Esophagus (tissue), 2 donors: ENCODE data around the gene SH3PXD2A. TPM values are rescaled to one million over a fixed set of nuclear protein-coding genes. Genes with fewer than 3 reads are reported as not detected.
"Not testable (repeated sequence)": the region's sequence is repeated elsewhere in the genome, so short reads cannot be mapped to it uniquely, and the experiment has no call there.

ENCODE experiments used
- H3K27ac ChIP-seq, 2 donors: one replicate each; pipeline ENCODE4 v1.5.1; 2013; ENCODE audit warnings: low read depth in 2 of 2, mild to moderate bottlenecking in 2 of 2, inconsistent platforms in 1 of 2, low read length in 1 of 2, moderate library complexity in 1 of 2
- H3K27me3 ChIP-seq, 2 donors: one replicate each; pipeline ENCODE4 v1.6.1; 2013; ENCODE audit warnings: low read length in 2 of 2, control low read depth in 1 of 2, mild to moderate bottlenecking in 1 of 2; ENCODE audit not compliant: insufficient read depth in 2 of 2, control insufficient read depth in 1 of 2
- H3K36me3 ChIP-seq, 2 donors: one replicate each; pipeline ENCODE4 v1.6.1; 2013; ENCODE audit warnings: low read length in 1 of 2; ENCODE audit not compliant: control insufficient read depth in 2 of 2, insufficient read depth in 2 of 2
- H3K4me1 ChIP-seq, 2 donors: one replicate each; pipeline ENCODE4 v1.6.1; 2013; ENCODE audit warnings: low read length in 1 of 2; ENCODE audit not compliant: control insufficient read depth in 2 of 2, insufficient read depth in 2 of 2
- H3K4me3 ChIP-seq, 2 donors: one replicate each; pipeline ENCODE4 v1.5.1; 2013; ENCODE audit warnings: low read length in 2 of 2, mild to moderate bottlenecking in 2 of 2, low read depth in 1 of 2, moderate library complexity in 1 of 2
- H3K9me3 ChIP-seq, 2 donors: one replicate each; pipeline ENCODE4 v1.6.1; 2013; ENCODE audit warnings: mild to moderate bottlenecking in 2 of 2, low read depth in 1 of 2, low read length in 1 of 2, moderate library complexity in 1 of 2; ENCODE audit not compliant: control insufficient read depth in 2 of 2, insufficient read depth in 1 of 2
- WGBS, 2 donors: extraction: QIAGEN DNeasy Blood & Tissue Kit; methylation state at CpG; one replicate each; pipeline ENCODE4 v1.1.7; 2013; 5-methylcytosine and 5-hydroxymethylcytosine counted together
- polyA plus RNA-seq, 2 donors: library from polyadenylated mRNA; stranded (reverse); fragments of 200-250 nt; gene quantifications; one replicate each; pipeline ENCODE4 v1.2.3, GENCODE V29; 2013
- donor health status: healthy with polysubstance abuse.
- donor health status: Bipolar disorder and iron deficiency.

Gene SH3PXD2A
- polyA plus RNA-seq, 2 donors = 14.9 to 34.2 TPM

GRCh38 chr10:103733045-103733419 lies 122.3 kb downstream of the SH3PXD2A start:
- 79 to 88% methylated on average over 6 of the region's 6 CpGs for WGBS, 2 donors
- Histone ChIP-seq H3K4me3 (no peak overlapping the region), H3K27me3 (no peaks in the 10 kb centered on the region), H3K4me1 (peaks cover 15 to 17% of the 10 kb centered on the region in 2 donors), H3K9me3 (no peaks in the 10 kb centered on the region), H3K36me3 (peaks cover 0 to 12% of the 10 kb centered on the region in 2 donors), H3K27ac (peak overlapping the region in 1 of 2 donors; percentile 67)

GRCh38 chr10:103732339-103733044 lies 122.9 kb downstream of the SH3PXD2A start:
- H3K4me3 ChIP-seq = no peak overlapping the region
- no peaks in the 10 kb centered on the region for H3K27me3 ChIP-seq
- H3K27ac ChIP-seq = peak overlapping the region; percentile 56 to 67
- peaks cover 9 to 16% of the 10 kb centered on the region in 2 donors for H3K4me1 ChIP-seq
- no peaks in the 10 kb centered on the region for H3K9me3 ChIP-seq
- H3K36me3 ChIP-seq = peaks cover 0 to 16% of the 10 kb centered on the region in 2 donors
- 76 to 87% methylated on average over 14 of the region's 14 CpGs for WGBS, 2 donors

DNA sequence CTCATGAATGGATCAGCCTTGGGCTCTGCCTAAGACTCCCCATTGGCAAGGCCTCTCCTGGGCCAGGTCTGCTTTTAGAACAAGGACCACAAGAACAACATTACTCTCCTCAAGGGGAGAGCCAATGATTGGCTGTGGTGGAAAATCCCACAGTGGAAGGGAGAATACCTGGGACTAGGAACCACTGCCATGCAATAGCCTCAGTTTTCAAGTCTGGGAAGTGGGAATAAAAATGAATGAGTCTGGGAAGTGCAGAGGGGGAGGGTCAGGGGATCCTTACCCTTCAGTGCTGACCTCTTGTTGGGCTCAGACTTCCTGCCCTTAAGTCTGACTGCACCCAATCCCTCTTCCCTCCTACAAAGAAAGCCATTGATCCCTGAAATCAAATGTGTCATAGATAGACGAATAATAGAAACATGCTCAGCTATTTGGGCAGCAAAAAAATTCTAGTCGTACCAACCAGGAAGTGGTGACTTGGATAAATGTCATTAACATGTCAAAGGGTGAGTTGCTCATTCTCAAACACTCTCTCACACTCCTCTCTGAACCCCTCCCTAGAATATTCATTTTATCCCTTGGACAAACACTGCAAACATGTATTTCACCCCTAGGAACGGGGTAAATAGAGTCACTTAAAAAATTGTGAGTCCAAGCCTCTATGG lies 123.6 kb downstream of the SH3PXD2A start:
- Histone ChIP-seq H3K4me1 (peaks cover 9 to 13% of the 10 kb centered on the region in 2 donors), H3K9me3 (no peaks in the 10 kb centered on the region), H3K27me3 (no peaks in the 10 kb centered on the region), H3K27ac (peak overlapping the region; percentile 75 to 83), H3K4me3 (no peak overlapping the region), H3K36me3 (peaks cover 0 to 17% of the 10 kb centered on the region in 2 donors)
- WGBS, 2 donors = 42% methylated on average over 3 of the region's 3 CpGs

- Histone ChIP-seq H3K27ac (peak overlapping the region; percentile 75 to 83), H3K36me3 (peaks cover 0 to 20% of the 10 kb centered on the region in 2 donors), H3K4me1 (peaks cover 7 to 10% of the 10 kb centered on the region in 2 donors)
- H3K27me3 ChIP-seq, H3K9me3 ChIP-seq, H3K4me3 ChIP-seq: not testable (repeated sequence)
- 76 to 87% methylated on average over 4 of the region's 4 CpGs for WGBS, 2 donors
These were observed 124.3 kb downstream of the SH3PXD2A start for GRCh38 chr10:103731026-103731425.

- Histone ChIP-seq H3K27me3 (no peaks in the 10 kb centered on the region), H3K4me3 (no peak overlapping the region), H3K36me3 (peaks cover 0 to 19% of the 10 kb centered on the region in 2 donors), H3K4me1 (peaks cover 5 to 8% of the 10 kb centered on the region in 2 donors), H3K9me3 (no peaks in the 10 kb centered on the region), H3K27ac (no peak overlapping the region)
- 79 to 85% methylated on average over 5 of the region's 5 CpGs for WGBS, 2 donors
These were observed 125.5 kb downstream of the SH3PXD2A start for GRCh38 chr10:103729851-103730250.

GRCh38 chr10:103727991-103728689 lies 127.2 kb downstream of the SH3PXD2A start:
- no peaks in the 10 kb centered on the region for H3K9me3 ChIP-seq
- peak overlapping the region in 1 of 2 donors; percentile 17 for H3K27ac ChIP-seq
- H3K36me3 ChIP-seq = peaks cover 5 to 27% of the 10 kb centered on the region in 2 donors
- no peaks in the 10 kb centered on the region for H3K27me3 ChIP-seq
- WGBS, 2 donors = 81 to 82% methylated on average over 7 of the region's 7 CpGs
- H3K4me1 ChIP-seq = peaks cover 2 to 8% of the 10 kb centered on the region in 2 donors
- no peak overlapping the region for H3K4me3 ChIP-seq

DNA sequence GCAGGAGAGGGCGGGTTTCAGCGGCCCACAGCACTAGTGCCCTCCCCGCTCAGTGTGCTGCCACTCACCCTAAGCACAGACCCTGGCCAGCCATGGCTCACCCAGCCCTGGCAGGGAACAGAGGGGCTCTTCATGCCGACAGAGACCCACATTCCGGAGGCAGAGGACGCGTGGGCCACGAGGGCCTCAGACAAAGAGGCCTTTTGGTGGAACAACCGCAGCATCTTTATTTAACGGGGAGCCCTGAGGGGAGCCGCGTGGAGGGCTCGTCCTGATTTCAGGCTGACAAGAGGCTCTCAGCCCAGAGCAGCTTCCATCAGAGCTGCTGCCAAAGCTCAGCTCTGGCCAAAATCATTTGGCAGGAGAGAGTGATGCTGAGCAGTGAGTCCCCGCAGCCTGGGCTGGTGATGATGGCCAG lies 127.8 kb downstream of the SH3PXD2A start:
- no peaks in the 10 kb centered on the region for H3K9me3 ChIP-seq
- peak overlapping the region in 1 of 2 donors; percentile 17 for H3K27ac ChIP-seq
- H3K4me3 ChIP-seq = no peak overlapping the region
- peaks cover 5 to 30% of the 10 kb centered on the region in 2 donors for H3K36me3 ChIP-seq
- H3K4me1 ChIP-seq = peaks cover 2 to 5% of the 10 kb centered on the region in 2 donors
- no peaks in the 10 kb centered on the region for H3K27me3 ChIP-seq
- WGBS, 2 donors = 51 to 65% methylated on average over 14 of the region's 14 CpGs

DNA sequence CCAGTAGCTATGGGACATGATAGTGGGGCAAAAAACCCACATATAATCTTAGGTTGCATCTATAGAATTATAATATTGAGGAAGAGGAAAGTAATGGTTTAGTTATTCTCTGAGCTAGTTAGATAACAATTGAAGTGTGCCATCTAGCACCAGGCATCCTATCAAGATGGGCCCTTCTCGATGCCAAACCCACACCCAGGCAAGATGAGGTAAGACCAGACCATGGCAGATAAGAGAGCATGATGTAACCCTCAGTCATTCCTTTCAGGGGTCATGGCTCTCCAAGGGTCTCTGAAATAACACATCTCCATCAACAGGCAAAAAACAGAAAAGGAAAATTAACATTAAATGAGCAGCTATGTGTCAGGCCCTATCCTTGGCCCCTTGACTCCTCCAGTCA lies 128.7 kb downstream of the SH3PXD2A start:
- no peak overlapping the region for H3K4me3 ChIP-seq
- peaks cover 2% of the 10 kb centered on the region in 2 donors for H3K4me1 ChIP-seq
- WGBS, 2 donors = 74 to 89% methylated on average over 1 of the region's 1 CpG
- H3K36me3 ChIP-seq = peaks cover 5 to 31% of the 10 kb centered on the region in 2 donors
- no peaks in the 10 kb centered on the region for H3K27me3 ChIP-seq
- no peak overlapping the region for H3K27ac ChIP-seq
- no peaks in the 10 kb centered on the region for H3K9me3 ChIP-seq

- WGBS, 2 donors = 93 to 94% methylated on average over 5 of the region's 5 CpGs
- no peak overlapping the region for H3K4me3 ChIP-seq
- no peaks in the 10 kb centered on the region for H3K27me3 ChIP-seq
- peaks cover 5 to 41% of the 10 kb centered on the region in 2 donors for H3K36me3 ChIP-seq
- no peaks in the 10 kb centered on the region for H3K9me3 ChIP-seq
- no peak overlapping the region for H3K27ac ChIP-seq
- H3K4me1 ChIP-seq = peaks cover 2% of the 10 kb centered on the region in 2 donors
These were observed 130.1 kb downstream of the SH3PXD2A start for GRCh38 chr10:103725242-103725641.
